Measurements from ENCODE around the gene ACSL5.
"Not testable (repeated sequence)": the region's sequence is repeated elsewhere in the genome, so short reads cannot be mapped to it uniquely, and the experiment has no call there.

Gene ACSL5

DNA sequence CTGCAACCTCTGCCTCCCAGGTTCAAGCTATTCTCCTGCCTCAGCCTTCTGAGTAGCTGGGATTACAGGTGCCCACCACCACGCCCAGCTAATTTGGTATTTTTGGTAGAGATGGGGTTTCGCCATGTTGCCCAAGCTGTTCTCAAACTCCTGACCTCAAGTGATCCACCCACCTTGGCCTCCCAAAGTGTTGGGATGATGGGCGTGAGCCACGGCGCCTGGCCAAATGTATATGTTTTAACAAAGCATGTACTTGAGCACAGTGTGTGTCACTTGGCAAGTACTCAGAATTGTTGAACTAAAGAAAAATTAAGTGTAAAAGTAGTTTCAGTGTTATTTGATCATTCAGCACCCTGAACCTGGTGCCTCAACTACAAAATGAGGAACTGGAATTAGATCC is 90.2 kb downstream of the ACSL5 start:
- DNase-seq (ENCODE audit: low read depth in 2 of 2), result not testable (repeated sequence)

DNA sequence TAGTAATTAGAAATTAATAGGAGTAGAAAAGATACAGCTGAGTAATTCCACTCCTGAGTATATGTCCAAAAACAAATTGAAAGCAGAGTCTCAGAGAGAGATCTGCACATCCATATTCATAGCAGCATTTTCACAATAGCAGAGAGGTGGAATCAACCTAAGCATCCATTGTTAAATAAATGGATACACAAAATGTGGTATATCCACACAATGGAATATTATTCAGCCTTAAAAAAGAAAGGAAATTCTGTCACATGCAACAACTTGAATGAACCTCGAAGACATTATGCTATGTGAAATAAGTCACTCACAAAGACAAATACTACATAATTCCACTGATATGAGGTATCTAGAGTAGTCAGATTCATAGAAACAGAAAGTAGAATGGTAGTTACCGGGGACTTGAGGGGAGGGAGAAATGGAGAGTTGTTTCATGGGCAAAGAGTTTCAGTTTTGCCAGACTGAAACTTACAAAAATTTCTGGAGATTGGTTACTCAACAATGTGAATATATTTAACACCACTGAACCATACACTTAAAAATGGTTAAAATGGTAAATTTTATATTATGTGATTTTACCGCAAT is 91.5 kb downstream of the ACSL5 start:
- DNase-seq (ENCODE audit: low read depth in 2 of 2), result no peak

DNA sequence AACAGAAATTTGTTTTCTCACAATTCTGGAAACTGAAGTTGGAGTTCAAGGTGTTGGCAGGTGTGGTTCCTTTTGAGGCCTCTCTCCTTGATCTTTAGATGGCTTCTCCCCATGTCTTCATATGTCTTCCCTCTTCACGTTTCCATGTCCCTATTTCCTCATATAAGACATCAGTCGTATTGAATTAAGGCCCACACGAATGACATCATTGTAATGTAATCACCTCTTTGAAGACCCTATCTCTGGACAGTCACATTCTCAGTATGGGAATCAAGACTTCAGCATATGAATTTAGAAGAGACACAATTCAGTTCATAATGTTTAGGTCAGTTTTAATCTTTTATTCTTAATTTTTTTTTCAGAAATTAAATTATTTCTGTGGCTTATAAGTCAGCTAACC is 92.9 kb downstream of the ACSL5 start:
- DNase-seq (ENCODE audit: low read depth in 2 of 2), result no peak

DNA sequence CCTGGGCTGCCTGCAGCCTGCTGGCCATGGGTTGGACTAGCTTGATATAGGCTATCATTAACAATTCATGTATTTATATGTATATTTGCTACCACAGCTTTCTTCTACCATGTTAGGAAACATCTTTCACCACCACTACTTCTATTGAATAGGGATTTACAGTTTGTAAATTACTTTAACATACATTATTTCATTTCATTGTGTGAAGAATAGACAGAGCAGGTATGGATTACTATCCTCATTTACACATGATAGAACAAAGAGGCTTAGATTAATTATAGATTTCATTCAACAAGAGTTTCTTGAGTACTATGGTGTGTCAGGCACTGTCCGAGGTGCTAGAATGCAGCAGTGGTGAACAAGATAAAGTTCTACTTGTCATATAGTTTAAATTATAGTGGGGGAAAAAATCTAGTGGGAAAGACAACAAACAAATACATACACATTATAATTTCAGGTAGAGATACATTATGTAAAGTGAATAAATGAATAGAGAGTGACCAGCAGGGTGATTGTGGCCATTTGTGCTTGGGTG is 93.7 kb downstream of the ACSL5 start:
- no peak for DNase-seq (ENCODE audit: low read depth in 2 of 2)

DNA sequence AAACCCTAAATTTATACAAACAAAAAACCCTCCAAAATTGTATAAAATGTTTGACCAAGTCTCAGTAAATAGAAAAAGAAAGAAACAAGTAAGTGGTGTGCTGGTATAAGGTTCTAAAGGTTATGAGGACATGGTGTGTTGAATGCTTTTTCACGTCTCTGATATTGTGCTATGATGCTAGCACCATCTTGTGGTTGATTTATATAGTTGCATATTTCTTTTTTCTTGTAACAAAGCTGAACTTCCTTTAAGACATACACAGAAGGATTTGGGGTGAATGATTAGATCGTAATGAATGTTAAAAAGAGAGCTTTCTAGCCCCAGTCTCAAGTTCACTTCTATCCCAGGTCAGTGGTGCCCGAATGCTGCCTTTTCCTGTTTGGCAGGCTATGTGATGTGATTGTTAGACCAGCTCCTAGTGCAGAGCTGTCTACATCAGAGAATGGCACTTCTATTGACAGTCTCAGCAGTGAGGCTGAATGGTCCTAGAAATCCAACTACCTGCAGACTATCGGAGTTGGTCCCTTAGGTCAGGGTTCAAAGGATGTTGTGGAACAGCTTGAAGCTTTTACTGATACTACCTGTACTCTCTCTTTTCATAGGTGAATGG is 98.1 kb downstream of the ACSL5 start:
- no peak for DNase-seq (ENCODE audit: low read depth in 2 of 2)

DNA sequence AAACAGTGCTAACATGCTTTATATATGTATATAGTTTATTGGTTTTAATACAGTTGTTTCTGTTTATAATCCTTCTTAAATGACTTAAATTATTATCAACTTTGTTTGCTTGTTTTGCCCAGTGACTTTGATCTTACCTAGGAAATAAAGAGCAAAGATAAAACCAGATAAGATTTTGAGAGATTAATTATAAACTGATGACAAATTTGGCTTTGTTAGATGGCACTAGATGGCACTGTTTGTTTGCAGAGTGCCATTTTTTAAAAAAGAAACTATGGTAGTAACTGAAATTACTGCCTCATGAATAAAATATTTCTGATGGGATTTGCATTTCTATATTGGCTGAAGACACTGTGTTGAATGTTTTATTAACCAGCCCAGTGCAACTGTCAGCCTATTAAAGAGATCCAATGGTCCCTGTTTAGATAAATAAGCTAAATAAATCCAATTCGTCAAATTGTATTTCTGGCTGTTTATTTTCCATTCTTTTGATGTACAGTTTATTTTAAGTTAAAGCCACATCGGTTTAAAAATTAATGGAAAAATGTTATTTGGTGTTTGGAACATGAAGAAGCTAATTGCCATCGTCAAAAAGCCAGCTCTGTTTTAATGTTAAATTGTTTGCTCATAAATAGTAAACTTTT is 101.8 kb downstream of the ACSL5 start:
- DNase-seq (ENCODE audit: low read depth in 2 of 2), result no peak

Measured in stimulated activated CD8-positive, alpha-beta memory T cell treated with anti-CD3 and anti-CD28 coated beads, Interleukin-7, amount 100 ng/mL, for 4 hours (primary cell).